ENCODE data around the gene PREX1.

- TF ChIP-seq CTCF (IDR thresholded peaks at IDR 0.05) (no peak), POLR2AphosphoS5 (IDR thresholded peaks at IDR 0.05) (no peak)
These were observed 27.2 kb upstream of the PREX1 start for GRCh38 chr20:48855046-48855445.

Data from prostate gland (tissue), 2 donors.